RWPE1 (cell line): ENCODE results near the gene SMIM12.

Source experiments
- CTCF ChIA-PET: fragments of 350-600 bp; sonication (Branson Sonifier 250); formaldehyde crosslinking; extraction: SDS; loops from one replicate; lab custom pipeline; 2021; lab: Yijun Ruan, JAX
- POLR2A ChIA-PET: fragments of 400-600 bp; formaldehyde crosslinking; extraction: SDS; loops from one replicate; lab custom pipeline; 2020; ENCODE audit warnings: antibody characterized with exemption; ENCODE audit not compliant: low non-redundant PET; lab: Yijun Ruan, JAX
- DNase-seq: peaks from one replicate; pipeline ENCODE4 v3.0.0; 2012; ENCODE audit warnings: low spot score
- H3K27ac ChIP-seq: fragments of 450-650 bp; 2 replicates; pipeline ENCODE4 v1.5.1; 2017
- TF ChIP-seq, protein P1 (sequence below): fragments of 450-650 bp; conservative IDR thresholded peaks from 2 replicates; pipeline ENCODE4 v1.5.1; 2017; ENCODE audit warnings: low read depth, mild to moderate bottlenecking

SMIM12 gene

DNA sequence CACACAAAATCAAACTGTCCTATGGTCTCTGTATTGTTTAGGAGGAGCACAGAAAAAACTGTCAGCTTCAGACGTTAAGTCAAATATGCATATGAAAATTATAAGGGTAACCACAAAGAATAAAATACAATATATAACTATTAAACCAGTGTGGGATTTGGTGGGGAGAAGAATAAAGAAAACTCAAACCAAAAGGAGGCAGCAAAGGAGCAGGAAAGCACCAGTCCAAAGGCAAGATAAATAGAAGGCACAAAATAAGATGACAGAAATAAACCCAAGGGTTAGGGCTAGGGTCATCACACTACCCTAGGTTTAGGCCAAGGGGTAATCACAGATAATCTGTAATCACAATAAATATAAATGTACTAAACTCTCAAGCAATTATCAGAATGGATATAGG is 37.1 kb upstream of the SMIM12 start:
- no peak overlapping the region for H3K27ac ChIP-seq
- POLR2A ChIA-PET = interaction anchor here (0.6 kb wide), 1 partner anchor 12 kb away, joined by 4 read pairs; no protein-coding TSS in a partner anchor
- TF ChIP-seq, protein P1, sequence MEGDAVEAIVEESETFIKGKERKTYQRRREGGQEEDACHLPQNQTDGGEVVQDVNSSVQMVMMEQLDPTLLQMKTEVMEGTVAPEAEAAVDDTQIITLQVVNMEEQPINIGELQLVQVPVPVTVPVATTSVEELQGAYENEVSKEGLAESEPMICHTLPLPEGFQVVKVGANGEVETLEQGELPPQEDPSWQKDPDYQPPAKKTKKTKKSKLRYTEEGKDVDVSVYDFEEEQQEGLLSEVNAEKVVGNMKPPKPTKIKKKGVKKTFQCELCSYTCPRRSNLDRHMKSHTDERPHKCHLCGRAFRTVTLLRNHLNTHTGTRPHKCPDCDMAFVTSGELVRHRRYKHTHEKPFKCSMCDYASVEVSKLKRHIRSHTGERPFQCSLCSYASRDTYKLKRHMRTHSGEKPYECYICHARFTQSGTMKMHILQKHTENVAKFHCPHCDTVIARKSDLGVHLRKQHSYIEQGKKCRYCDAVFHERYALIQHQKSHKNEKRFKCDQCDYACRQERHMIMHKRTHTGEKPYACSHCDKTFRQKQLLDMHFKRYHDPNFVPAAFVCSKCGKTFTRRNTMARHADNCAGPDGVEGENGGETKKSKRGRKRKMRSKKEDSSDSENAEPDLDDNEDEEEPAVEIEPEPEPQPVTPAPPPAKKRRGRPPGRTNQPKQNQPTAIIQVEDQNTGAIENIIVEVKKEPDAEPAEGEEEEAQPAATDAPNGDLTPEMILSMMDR = no peak
- CTCF ChIA-PET = interaction anchor here (0.7 kb wide), 1 partner anchor 44 kb away, joined by 4 read pairs; no protein-coding TSS in a partner anchor
- no peak for DNase-seq

DNA sequence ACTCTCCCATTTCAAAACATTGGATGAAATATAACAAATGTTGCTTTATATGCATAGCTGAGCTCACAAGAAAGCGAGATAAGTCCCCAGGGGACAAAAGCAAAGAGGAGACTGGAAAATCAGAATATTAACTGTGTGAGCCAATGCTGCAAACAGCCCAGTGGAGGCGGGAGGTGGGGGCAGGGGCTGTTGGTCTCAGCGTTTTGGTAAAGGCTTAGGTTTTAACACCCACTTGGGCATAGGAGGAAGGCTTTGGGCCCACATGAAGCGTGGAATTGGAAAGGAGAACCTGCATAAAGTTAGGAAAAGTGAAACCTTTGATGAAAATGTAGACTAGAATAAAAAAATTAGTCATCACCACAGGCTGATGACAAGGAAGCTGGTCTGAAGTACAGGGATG is 30.2 kb upstream of the SMIM12 start:
- no peak for DNase-seq
- POLR2A ChIA-PET = no interaction called here
- no peak overlapping the region for H3K27ac ChIP-seq
- CTCF ChIA-PET = interaction anchor here (0.6 kb wide), 1 partner anchor 30 kb away, joined by 4 read pairs; the partner anchor contains the start of gene SMIM12
- TF ChIP-seq, protein P1 = no peak

DNA sequence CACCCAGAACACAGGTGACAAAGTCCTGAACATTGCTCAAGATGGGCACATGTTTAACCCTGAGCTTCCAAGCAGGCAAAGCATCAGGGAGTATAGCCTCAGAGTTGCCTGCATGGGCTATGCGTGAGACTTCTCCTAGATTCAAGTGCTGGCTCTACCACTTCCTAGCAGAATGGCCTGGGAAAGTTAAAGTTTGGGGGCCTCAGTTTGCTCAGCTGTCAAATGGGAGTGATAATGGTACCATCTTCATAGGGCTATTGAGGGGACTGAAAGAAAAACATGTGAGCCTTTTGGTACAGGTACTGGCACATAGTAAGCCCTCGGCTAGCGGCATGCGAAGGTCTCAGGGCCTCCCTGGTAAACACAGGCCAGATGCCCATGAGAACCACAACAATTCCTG is 28.0 kb upstream of the SMIM12 start:
- POLR2A ChIA-PET = no interaction called here
- TF ChIP-seq, protein P1 = no peak
- DNase-seq = no peak
- CTCF ChIA-PET = interaction anchor here (0.5 kb wide), 1 partner anchor 9 kb away, joined by 3 read pairs; no protein-coding TSS in a partner anchor
- H3K27ac ChIP-seq = no peak overlapping the region

DNA sequence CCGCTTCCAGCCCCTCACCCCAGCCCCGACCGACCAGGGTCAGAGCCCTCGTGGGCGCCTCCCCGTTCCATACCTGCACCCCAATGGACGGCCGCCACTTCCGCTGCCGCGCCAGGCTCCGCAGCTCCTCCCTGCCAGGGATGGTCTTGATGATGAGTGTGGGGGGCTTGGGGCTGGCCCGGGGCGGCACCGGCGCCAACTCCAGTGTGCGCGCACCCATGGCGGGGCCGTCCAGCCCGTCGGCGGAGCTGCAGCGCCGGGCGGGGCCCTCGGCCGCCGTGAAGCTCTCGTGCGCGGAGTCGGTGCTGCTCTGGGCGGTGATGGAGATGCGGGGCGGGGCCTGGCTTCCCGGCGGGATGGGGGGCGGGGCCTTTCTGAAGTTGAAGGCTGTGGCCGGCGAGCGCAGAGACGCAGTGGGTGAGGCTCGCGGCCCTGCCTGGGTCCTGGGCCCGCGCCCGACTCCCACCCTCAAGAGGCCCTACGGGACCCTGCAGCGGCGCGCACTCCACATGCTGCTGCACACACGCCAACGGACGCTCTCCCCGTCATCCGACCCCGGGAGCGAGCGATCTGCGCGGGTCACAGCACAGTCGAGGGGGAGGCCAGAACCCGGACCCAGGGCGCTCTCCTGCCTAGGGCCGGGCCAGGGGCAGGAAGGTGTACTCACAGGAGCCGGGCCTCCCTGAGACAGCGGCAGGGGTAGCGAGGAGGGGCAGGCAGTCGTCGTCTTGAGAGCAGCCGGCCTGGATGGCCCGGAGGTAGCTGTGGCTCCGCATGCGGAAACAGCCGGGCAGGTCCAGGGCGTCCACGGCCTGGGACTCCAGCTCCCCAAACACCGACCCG is 26.1 kb upstream of the SMIM12 start:
- CTCF ChIA-PET = interaction anchor here (0.7 kb wide), 1 partner anchor 33 kb away, joined by 5 read pairs; no protein-coding TSS in a partner anchor
- TF ChIP-seq, protein P1 = no peak
- peak; percentile 38 for DNase-seq
- POLR2A ChIA-PET = no interaction called here
- H3K27ac ChIP-seq = no peak overlapping the region

DNA sequence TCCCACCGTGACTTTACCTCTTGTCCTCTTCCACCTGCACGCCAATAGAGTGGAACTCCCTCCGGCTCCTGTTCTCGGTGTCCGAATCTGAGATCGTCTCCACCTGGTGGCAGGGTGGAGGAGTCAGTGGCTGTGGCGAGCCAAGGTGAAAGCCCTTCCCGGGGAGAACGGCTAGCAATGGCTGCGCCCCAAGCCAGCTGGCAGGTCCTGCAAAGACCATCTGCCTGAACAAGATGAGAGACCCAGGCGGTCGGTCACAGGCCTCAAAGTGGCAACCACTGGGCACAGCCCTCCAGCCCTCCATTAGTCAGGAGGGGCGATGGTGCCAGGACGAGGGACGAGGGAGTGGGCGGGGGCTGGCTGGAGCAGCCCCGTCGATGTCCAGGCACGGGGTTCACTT is 25.4 kb upstream of the SMIM12 start:
- POLR2A ChIA-PET = no interaction called here
- CTCF ChIA-PET = interaction anchor here (0.6 to 0.7 kb wide), 2 partner anchors 32 to 274 kb away, joined by 4 to 5 read pairs; no protein-coding TSS in a partner anchor

DNA sequence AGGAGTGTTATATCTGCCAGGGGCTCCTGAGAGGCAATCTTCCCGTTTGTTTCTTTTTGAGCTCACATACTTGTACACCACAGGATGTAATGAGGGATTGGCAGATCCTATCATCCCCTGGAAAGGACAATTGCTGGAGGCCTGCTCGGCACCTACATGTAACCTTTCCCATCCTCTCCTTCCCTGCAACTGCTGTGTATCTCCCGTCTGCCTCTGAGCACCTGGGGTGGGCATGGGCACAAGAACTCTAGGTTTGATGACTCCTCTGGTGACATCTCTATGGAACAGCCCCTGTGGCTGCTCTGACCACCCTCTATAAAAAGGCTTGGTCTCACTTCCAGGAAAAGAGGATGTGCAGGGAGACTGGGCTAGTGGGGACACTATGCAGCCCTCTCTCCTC is 25.0 kb upstream of the SMIM12 start:
- ChIA-PET CTCF (interaction anchor here (0.6 to 0.9 kb wide), 2 partner anchors 20 to 274 kb away, joined by 3 to 4 read pairs; no protein-coding TSS in a partner anchor), POLR2A (no interaction called here)
- no peak overlapping the region for H3K27ac ChIP-seq
- DNase-seq = no peak
- TF ChIP-seq, protein P1 = no peak

More for the DNA sequence above, 25.4 kb upstream of the SMIM12 start:
- no peak for DNase-seq
- no peak overlapping the region for H3K27ac ChIP-seq
- TF ChIP-seq, protein P1 = no peak
